ENCODE measurements around the gene CCL3.

DNA sequence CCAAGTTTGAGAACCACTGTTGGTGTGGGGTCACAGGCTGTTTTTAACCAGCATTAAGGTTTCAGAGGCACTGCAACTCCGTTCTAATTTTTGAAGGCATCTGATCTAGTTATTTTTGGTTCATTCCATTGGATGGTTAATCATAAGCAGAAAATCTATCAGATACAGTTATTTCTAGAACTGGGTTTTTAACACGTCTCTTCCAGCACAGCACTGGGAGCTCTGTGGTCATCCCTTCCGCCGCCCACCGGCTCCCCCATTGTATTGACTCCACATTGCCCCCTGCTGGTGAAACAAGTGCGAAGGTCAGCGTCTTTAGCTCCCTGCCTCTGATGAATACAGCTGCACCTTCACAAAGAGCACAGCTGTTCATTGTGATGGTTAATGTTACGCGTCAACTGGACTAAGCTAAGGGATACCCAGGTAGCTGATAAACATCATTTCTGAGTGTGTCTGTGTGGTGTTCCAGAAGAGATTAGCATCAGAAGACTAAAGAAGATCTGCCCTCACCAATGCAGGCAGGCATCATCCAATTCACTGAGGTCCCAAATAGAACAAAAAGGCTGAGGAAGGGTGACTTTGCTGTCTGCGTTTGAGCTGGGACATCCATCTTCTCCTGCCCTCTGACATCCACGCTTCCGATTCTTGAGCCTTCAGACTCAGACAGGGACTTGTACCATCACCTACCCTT, 17.4 kb downstream of the CCL3 start:
- TF ChIP-seq, protein P1, sequence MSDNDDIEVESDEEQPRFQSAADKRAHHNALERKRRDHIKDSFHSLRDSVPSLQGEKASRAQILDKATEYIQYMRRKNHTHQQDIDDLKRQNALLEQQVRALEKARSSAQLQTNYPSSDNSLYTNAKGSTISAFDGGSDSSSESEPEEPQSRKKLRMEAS (IDR thresholded peaks at IDR 0.05), result no peak
- TF ChIP-seq FOXA1 (IDR thresholded peaks at IDR 0.05), result peak; percentile 45
- no peak for TF ChIP-seq GABPA (IDR thresholded peaks at IDR 0.05 in 1 of 2, conservative IDR thresholded peaks at IDR 0.05 in 1 of 2)
- TF ChIP-seq, protein P2, sequence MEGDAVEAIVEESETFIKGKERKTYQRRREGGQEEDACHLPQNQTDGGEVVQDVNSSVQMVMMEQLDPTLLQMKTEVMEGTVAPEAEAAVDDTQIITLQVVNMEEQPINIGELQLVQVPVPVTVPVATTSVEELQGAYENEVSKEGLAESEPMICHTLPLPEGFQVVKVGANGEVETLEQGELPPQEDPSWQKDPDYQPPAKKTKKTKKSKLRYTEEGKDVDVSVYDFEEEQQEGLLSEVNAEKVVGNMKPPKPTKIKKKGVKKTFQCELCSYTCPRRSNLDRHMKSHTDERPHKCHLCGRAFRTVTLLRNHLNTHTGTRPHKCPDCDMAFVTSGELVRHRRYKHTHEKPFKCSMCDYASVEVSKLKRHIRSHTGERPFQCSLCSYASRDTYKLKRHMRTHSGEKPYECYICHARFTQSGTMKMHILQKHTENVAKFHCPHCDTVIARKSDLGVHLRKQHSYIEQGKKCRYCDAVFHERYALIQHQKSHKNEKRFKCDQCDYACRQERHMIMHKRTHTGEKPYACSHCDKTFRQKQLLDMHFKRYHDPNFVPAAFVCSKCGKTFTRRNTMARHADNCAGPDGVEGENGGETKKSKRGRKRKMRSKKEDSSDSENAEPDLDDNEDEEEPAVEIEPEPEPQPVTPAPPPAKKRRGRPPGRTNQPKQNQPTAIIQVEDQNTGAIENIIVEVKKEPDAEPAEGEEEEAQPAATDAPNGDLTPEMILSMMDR (IDR thresholded peaks at IDR 0.05; ENCODE audit: low read depth, low read length, missing input control), result peak; percentile 74
- TF ChIP-seq FOXA2 (IDR thresholded peaks at IDR 0.05), result no peak
- no peak for TF ChIP-seq JUND (IDR thresholded peaks at IDR 0.05)
- TF ChIP-seq NR2F2 (IDR thresholded peaks at IDR 0.05), result no peak
- TF ChIP-seq YY1 (IDR thresholded peaks at IDR 0.05), result no peak
- TF ChIP-seq HNF4G (IDR thresholded peaks at IDR 0.05), result no peak
- TF ChIP-seq RXRA (IDR thresholded peaks at IDR 0.05), result peak in 1 of 2 donors; percentile 5
- TF ChIP-seq, protein P3, sequence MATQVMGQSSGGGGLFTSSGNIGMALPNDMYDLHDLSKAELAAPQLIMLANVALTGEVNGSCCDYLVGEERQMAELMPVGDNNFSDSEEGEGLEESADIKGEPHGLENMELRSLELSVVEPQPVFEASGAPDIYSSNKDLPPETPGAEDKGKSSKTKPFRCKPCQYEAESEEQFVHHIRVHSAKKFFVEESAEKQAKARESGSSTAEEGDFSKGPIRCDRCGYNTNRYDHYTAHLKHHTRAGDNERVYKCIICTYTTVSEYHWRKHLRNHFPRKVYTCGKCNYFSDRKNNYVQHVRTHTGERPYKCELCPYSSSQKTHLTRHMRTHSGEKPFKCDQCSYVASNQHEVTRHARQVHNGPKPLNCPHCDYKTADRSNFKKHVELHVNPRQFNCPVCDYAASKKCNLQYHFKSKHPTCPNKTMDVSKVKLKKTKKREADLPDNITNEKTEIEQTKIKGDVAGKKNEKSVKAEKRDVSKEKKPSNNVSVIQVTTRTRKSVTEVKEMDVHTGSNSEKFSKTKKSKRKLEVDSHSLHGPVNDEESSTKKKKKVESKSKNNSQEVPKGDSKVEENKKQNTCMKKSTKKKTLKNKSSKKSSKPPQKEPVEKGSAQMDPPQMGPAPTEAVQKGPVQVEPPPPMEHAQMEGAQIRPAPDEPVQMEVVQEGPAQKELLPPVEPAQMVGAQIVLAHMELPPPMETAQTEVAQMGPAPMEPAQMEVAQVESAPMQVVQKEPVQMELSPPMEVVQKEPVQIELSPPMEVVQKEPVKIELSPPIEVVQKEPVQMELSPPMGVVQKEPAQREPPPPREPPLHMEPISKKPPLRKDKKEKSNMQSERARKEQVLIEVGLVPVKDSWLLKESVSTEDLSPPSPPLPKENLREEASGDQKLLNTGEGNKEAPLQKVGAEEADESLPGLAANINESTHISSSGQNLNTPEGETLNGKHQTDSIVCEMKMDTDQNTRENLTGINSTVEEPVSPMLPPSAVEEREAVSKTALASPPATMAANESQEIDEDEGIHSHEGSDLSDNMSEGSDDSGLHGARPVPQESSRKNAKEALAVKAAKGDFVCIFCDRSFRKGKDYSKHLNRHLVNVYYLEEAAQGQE (IDR thresholded peaks at IDR 0.05), result no peak
- no peak for TF ChIP-seq EGR1 (IDR thresholded peaks at IDR 0.05; ENCODE audit: low read depth in 2 of 2)
- TF ChIP-seq, protein P4, sequence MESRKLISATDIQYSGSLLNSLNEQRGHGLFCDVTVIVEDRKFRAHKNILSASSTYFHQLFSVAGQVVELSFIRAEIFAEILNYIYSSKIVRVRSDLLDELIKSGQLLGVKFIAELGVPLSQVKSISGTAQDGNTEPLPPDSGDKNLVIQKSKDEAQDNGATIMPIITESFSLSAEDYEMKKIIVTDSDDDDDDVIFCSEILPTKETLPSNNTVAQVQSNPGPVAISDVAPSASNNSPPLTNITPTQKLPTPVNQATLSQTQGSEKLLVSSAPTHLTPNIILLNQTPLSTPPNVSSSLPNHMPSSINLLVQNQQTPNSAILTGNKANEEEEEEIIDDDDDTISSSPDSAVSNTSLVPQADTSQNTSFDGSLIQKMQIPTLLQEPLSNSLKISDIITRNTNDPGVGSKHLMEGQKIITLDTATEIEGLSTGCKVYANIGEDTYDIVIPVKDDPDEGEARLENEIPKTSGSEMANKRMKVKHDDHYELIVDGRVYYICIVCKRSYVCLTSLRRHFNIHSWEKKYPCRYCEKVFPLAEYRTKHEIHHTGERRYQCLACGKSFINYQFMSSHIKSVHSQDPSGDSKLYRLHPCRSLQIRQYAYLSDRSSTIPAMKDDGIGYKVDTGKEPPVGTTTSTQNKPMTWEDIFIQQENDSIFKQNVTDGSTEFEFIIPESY (IDR thresholded peaks at IDR 0.05), result no peak

All from liver (tissue), 3 donors.